ENCODE measurements around the gene CCDC177. TPM values are rescaled to one million over a fixed set of nuclear protein-coding genes. Genes with fewer than 3 reads are reported as not detected.

The CCDC177 gene
- polyA plus RNA-seq (not detected in 3 replicates), polyA minus RNA-seq (not detected in 3 replicates)
- not detected for polyA plus RNA-seq (2011; ENCODE audit: low read depth)
- not detected in 2 replicates for polyA plus RNA-seq (2011; cell fraction: cytosol; rRNA removed)
- not detected in 2 replicates for polyA plus RNA-seq (2011; cell fraction: nucleus; rRNA removed)
- 0.03 TPM in 1 of 2 replicates, not detected in the other for polyA plus RNA-seq (2012; ENCODE audit: low replicate concordance)
- not detected for polyA minus RNA-seq (2011; cell fraction: cytosol; rRNA and poly(A)+ RNA removed)
- polyA minus RNA-seq (2011; cell fraction: nucleus; rRNA and poly(A)+ RNA removed): not detected in 2 replicates

GRCh38 chr14:69574263-69574953 lies at the start of gene CCDC177:
TSS of gene CCDC177 (minus strand) at chr14:69574871. CDS start at chr14:69573622, 1,249 bp downstream.
- H3K9ac ChIP-seq (ENCODE audit: control insufficient read depth, extremely low read depth, insufficient read depth, low read length): no peak within 1 kb of the TSS
- no peaks in the 10 kb centered on the region for H4K20me1 ChIP-seq (ENCODE audit: control insufficient read depth, extremely low read depth, insufficient read depth, low read length)
- no peaks in the 10 kb centered on the region for H3K79me2 ChIP-seq (ENCODE audit: control insufficient read depth, insufficient read depth, low read length)
- FAIRE-seq (no peak), DNase-seq (ENCODE audit: low read depth, low spot score) (no peak)
- no peaks in the 10 kb centered on the region for H3K9me3 ChIP-seq (ENCODE audit: control insufficient read depth, low read depth, low read length)
- H3K36me3 ChIP-seq (ENCODE audit: control insufficient read depth in 2 of 2, extremely low read depth in 1 of 2, insufficient read depth in 2 of 2, low read length in 2 of 2): no peaks in the 10 kb centered on the region
- dilution Hi-C loops (cut with MboI; ENCODE audit: extremely low pct_ligation_motif_present, low sequenced_read_pairs): no loop called here
- no peaks in the 10 kb centered on the region for H3K9me1 ChIP-seq (ENCODE audit: control insufficient read depth, extremely low read depth, insufficient read depth, low read length)
- peak within 1 kb of the TSS; percentile 76 for H3K4me2 ChIP-seq (ENCODE audit: control insufficient read depth, extremely low read depth, insufficient read depth, low read depth, low read length)
- H3K4me3 ChIP-seq (ENCODE audit: control insufficient read depth in 2 of 3, extremely low read depth in 1 of 3, insufficient read depth in 2 of 3, low read depth in 1 of 3, low read length in 3 of 3): peak within 1 kb of the TSS in 2 of 3 experiments; percentile 14 to 49
- H2AFZ ChIP-seq (ENCODE audit: control insufficient read depth, low read length): peak within 1 kb of the TSS; percentile 63
- H3K4me1 ChIP-seq (ENCODE audit: control insufficient read depth, extremely low read depth, insufficient read depth, low read length): peaks cover 8% of the 10 kb centered on the region
- no peak within 1 kb of the TSS for H3K27ac ChIP-seq (ENCODE audit: control insufficient read depth, insufficient read depth, low read length)
- TF ChIP-seq, protein P1, sequence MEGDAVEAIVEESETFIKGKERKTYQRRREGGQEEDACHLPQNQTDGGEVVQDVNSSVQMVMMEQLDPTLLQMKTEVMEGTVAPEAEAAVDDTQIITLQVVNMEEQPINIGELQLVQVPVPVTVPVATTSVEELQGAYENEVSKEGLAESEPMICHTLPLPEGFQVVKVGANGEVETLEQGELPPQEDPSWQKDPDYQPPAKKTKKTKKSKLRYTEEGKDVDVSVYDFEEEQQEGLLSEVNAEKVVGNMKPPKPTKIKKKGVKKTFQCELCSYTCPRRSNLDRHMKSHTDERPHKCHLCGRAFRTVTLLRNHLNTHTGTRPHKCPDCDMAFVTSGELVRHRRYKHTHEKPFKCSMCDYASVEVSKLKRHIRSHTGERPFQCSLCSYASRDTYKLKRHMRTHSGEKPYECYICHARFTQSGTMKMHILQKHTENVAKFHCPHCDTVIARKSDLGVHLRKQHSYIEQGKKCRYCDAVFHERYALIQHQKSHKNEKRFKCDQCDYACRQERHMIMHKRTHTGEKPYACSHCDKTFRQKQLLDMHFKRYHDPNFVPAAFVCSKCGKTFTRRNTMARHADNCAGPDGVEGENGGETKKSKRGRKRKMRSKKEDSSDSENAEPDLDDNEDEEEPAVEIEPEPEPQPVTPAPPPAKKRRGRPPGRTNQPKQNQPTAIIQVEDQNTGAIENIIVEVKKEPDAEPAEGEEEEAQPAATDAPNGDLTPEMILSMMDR (optimal IDR thresholded peaks at IDR 0.05 in 1 of 3, IDR thresholded peaks at IDR 0.05 in 1 of 3, conservative IDR thresholded peaks at IDR 0.05 in 1 of 3; ENCODE audit: extremely low read depth in 1 of 3, insufficient read depth in 2 of 3, low read length in 3 of 3): peak; percentile 83 to 89 (median 83)
- peak; percentile 92 for TF ChIP-seq EZH2 (IDR thresholded peaks at IDR 0.05; ENCODE audit: low read length)
- H3K27me3 ChIP-seq (ENCODE audit: control insufficient read depth, extremely low read depth, insufficient read depth, low read length): peaks cover 64% of the 10 kb centered on the region

DNA sequence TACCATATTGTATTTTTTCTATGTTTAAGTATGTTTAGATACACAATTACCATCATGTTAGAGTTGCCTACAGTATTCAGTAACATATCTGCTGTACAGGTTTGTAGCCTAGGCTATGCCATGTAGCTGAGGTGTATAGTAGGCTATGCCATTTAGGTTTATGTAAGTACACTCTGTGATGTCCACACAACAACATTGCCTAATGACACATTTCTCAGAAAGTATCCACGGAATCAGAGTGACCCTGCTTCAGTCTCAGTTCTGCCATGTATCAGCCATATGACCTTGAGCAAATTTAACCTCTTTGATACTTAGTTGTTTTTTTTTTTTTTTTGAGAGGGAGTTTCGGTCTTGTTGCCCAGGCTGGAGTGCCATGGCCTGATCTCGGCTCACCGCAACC lies 49.5 kb upstream of the CCDC177 start:
- Histone ChIP-seq H3K4me3 (ENCODE audit: control insufficient read depth in 2 of 3, extremely low read depth in 1 of 3, insufficient read depth in 2 of 3, low read depth in 1 of 3, low read length in 3 of 3) (no peak overlapping the region), H3K9me3 (ENCODE audit: control insufficient read depth, low read depth, low read length) (no peaks in the 10 kb centered on the region), H3K27me3 (ENCODE audit: control insufficient read depth, extremely low read depth, insufficient read depth, low read length) (no peaks in the 10 kb centered on the region), H3K4me2 (ENCODE audit: control insufficient read depth, extremely low read depth, insufficient read depth, low read depth, low read length) (no peak overlapping the region), H3K4me1 (ENCODE audit: control insufficient read depth, extremely low read depth, insufficient read depth, low read length) (peaks cover 2% of the 10 kb centered on the region), H3K9me1 (ENCODE audit: control insufficient read depth, extremely low read depth, insufficient read depth, low read length) (no peaks in the 10 kb centered on the region), H3K79me2 (ENCODE audit: control insufficient read depth, insufficient read depth, low read length) (peaks cover 74% of the 10 kb centered on the region), H3K9ac (ENCODE audit: control insufficient read depth, extremely low read depth, insufficient read depth, low read length) (no peak overlapping the region), H3K27ac (ENCODE audit: control insufficient read depth, insufficient read depth, low read length) (no peak overlapping the region), H3K36me3 (ENCODE audit: control insufficient read depth in 2 of 2, extremely low read depth in 1 of 2, insufficient read depth in 2 of 2, low read length in 2 of 2) (no peaks in the 10 kb centered on the region), H4K20me1 (ENCODE audit: control insufficient read depth, extremely low read depth, insufficient read depth, low read length) (no peaks in the 10 kb centered on the region), H2AFZ (ENCODE audit: control insufficient read depth, low read length) (no peak overlapping the region)
- dilution Hi-C loops (cut with MboI; ENCODE audit: extremely low pct_ligation_motif_present, low sequenced_read_pairs): no loop called here
- TF ChIP-seq EZH2 (IDR thresholded peaks at IDR 0.05; ENCODE audit: low read length): no peak
- TF ChIP-seq, protein P1 (optimal IDR thresholded peaks at IDR 0.05 in 1 of 3, IDR thresholded peaks at IDR 0.05 in 1 of 3, conservative IDR thresholded peaks at IDR 0.05 in 1 of 3; ENCODE audit: extremely low read depth in 1 of 3, insufficient read depth in 2 of 3, low read length in 3 of 3): no peak
- FAIRE-seq (no peak), DNase-seq (ENCODE audit: low read depth, low spot score) (no peak)

Measured in keratinocyte (primary cell).